Daoy (cell line): Measurements from ENCODE around the gene KIF19. TPM values are rescaled to one million over a fixed set of nuclear protein-coding genes. Genes with fewer than 3 reads are reported as not detected.

Experiments used
- DNase-seq: peaks from one replicate; pipeline ENCODE4 v3.0.0-alpha.2; 2015; ENCODE audit warnings: low read depth
- total RNA-seq: library from RNA; depleted of rRNA; stranded (reverse); fragments of >200 nt; shearing (Covaris generic); gene quantifications from 2 replicates; pipeline ENCODE4 v1.2.3, GENCODE V29; 2014

Gene KIF19
- total RNA-seq, 1 experiment from 2014 or later: not detected

DNA sequence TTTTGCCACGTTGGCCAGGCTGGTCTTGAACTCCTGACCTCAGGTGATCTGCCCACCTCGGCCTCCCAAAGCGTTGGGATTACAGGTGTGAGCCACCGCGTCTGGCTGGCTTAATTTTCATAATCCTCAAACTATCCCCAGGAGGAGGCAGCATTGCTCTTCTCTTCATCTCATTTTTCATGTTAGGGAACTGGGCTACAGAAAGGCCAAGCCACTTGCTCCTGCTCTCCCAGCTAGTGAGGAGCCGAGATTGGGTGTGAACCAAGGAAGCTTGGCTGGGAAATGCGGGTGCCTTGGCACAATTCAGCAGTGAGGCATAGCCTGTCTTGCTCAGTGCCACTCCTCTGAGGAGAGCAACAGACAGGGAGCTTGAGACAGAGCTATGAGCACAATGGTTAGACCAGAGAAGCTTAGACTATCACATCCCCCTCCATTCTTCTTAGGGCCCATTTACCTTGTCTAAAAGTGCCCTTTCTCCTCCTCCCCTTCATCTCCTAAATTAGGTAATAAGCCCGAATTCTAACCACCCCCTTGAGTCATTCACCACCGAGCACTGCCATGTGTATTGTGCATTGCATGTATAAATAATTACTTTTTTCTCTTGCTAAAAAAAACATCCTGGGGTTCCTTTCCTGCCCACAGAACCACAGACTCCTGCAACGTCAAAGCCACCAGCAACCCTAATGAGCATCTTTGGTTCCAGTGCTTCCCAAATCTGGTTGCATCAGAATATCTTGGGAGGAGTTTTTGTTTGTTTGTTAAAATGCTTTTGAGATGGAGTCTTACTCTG, 20.0 kb upstream of the KIF19 start:
- DNase-seq: peak; percentile 69

DNA sequence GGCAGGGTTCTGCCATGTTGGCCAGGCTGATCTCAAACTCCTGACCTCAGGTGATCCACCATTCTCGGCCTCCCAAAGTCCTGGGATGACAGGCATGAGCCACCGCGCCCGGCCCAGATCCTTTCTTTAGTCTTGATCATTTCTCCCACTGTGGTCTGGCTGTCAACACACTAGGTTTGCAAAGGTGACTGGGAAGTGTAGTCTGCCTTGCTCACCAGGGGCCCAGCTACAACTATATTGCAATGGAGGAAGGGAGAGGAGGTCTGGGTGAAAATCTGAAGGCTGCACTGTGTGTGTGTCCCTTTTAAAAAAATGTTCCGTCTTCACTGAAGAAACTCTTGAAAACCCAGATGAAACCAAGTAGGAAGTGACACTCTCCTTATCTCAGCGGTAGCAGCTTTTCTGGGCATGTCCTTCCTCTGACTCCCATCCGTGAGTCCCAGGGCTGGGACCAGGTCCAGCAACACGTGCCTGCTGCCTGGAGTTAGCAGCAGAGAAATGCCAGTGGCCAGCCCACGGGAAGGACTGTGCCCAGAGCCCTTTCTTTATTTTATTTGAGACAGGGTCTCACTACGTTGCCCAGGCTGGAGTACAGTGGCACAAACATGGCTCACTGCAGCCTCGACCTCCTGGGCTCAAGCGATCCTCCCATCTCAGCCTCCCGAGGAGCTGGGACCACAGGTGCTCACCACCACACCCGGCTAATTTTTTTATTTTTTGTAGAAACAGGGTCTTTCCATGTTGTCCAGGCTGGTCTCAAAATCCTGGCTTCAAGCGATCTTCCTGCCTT, 17.8 kb upstream of the KIF19 start:
- DNase-seq: peak; percentile 63

DNA sequence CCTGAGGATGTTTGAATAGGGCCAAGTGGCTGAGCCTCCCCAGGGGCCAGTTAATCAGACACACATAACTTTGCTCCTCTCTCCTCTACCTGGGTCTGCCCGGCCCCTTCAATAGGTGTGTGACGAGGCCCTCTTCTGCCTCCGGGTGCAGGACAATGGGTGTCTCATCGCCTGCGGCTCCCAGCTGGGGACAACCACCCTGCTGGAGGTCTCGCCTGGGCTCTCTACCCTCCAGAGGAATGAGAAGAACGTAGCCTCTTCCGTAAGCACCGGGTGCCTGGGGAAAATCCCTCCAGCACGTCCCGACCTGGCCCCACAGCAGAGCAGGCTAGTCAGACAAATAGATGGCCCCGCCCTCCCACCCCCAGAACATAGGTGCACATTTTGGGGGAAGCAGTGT, 16.1 kb upstream of the KIF19 start:
- peak; percentile 55 for DNase-seq

GRCh38 chr17:74314877-74315276, 11.1 kb upstream of the KIF19 start:
- no peak for DNase-seq

GRCh38 chr17:74316220-74316619, 9.8 kb upstream of the KIF19 start:
- no peak for DNase-seq

GRCh38 chr17:74317071-74317470, 9.0 kb upstream of the KIF19 start:
- DNase-seq: no peak

DNA sequence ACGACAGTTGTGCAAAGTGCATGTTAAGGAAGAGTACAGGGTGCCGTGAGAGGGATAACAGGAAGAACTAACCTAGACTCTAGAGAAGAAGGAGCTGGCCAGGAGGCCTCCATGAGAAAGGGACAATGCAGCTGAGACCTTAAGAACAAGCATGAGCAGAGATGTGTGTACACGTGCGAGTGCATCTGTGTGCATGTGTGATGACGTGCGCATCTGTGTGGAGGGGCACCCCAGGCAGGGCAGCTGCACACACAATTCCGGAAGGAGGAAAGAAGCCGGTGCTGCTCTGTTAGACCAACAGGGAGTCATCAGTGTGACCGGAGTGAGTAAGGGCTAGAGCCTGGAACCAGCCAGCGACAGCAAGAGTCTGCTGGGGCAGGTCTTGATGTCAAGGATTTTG, 7.6 kb upstream of the KIF19 start:
- no peak for DNase-seq

- no peak for DNase-seq
Measured at GRCh38 chr17:74324521-74324920, 1.5 kb upstream of the KIF19 start.

DNA sequence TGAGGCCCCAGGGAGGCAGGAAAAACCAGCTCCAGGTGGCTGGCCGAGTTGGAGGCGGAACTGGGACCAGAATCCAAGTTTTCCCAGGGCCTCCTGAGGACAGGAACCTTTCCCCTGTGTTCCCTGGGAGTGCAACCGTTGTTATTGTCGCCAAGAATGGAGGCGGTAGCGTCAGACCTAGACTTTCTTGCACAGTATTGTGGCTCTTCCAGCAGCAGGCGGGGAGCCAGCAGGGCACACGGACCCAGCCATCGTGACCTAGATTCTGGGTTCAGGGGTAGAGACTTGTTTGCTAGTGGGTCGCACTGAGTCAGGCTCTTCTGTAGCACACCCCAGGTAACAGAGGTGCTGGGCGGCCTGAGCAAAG, 667 bp upstream of the KIF19 start:
- no peak for DNase-seq

DNA sequence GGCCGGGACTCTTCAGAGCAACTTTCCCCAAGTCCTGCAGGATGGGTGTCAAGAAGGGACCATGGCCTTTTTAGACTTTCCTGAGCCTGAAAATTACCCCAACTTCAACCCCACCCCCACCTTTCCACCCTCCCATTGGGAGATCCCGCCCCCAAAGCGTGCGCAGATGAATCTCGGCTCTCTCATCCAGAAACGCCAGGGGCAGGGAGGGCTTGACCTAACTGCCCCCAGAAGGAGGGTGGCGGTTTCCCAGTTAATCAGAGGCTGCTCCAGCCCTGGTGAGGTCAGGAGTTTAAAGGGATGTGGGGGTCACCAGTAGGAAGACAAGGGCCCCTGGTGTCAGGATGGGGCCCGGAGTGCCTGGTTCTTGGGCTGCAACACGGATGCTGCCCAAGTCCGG, 480 bp downstream of the KIF19 start:
- no peak for DNase-seq

DNA sequence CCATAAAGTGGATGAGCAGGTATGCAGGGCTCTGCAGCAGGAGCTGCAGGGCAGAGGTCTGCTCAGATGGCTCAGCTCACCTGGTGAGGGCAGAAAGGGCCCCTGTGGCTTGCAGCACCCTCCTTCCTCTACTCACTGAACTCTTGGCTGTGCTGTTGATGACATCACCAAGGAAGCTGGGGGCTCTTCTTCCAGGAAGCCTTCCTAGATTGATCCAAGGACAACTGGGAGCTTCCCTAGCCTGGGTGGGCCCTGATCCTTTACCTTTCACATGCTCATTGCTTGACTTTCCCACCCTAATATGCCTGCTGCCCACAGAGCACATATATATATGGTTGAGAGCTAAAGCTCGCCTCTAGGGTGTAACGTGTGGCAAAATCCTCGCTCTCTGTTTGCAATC, 2.5 kb downstream of the KIF19 start:
- no peak for DNase-seq

DNA sequence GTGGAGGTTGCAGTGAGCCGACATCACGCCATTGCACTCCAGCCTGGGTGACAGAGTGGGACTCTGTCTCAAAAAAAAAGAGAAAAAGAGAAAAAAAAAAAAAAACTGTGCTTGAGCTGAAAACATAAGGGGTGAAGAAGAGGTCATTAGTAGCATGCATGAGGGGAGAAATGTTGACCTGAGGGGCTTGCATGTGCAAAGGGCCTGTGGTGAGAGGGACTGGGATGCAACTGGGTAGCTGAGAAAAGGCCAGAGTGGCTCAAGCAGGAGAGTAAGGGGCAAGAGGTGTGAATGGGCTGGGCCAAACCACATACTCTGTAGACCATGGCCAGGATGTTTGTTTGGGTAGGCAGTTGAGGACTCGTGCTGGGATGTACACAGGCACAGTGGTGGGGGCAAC, 3.4 kb downstream of the KIF19 start:
- DNase-seq: no peak

DNA sequence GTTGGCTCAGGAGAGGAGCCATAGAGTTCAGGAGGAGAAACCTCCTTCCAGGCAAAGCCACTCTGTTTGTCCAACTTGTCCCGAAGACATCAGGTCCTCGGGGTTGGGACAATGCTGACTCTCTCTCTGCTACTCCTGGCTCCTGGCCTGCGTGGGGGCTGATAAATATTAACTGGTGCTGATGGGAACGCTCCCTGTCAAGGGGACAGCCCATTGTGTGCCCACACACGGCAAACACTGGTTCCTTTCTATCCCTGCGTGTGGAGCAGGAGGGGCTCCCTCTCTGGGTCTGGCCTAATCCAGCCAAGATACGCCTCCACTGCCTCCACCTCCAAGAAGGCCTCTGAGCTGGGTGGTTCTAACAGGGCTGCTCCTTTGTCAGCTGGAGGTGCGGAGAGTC, 4.4 kb downstream of the KIF19 start:
- DNase-seq: no peak

GRCh38 chr17:74332017-74332650, 6.1 kb downstream of the KIF19 start:
- DNase-seq: no peak

GRCh38 chr17:74332763-74333283, 6.8 kb downstream of the KIF19 start:
- DNase-seq: no peak

DNA sequence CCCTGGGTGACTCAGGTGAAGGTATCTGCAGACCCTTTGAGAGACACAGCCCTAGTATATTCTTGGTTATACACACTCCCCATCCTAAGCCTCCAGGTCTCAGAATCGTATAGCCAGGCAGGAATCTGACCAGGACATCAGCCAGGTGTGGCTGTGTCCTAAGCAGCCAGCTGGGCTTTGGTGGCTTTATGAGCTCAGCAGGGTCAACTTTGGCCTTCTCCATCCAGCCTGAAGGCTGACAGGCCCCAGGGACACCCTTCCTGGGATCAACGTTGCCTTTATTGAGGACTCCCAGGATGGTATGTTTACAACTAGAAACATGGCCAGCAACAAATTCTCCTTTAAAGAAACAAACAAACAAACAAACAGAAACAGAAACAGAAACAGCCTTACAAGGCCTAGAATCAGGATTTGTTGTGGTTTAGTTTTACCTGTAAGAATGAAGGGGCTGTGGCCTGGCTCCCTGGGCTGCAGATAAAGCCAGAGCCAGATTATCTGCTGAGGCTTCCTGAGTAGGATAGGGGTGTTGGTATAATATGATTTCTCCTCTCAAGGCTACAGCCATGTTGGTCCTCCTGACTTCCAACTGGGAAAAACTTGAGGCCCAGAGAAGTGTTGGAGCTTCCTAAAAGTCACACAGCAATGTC, 8.5 kb downstream of the KIF19 start:
- no peak for DNase-seq

DNA sequence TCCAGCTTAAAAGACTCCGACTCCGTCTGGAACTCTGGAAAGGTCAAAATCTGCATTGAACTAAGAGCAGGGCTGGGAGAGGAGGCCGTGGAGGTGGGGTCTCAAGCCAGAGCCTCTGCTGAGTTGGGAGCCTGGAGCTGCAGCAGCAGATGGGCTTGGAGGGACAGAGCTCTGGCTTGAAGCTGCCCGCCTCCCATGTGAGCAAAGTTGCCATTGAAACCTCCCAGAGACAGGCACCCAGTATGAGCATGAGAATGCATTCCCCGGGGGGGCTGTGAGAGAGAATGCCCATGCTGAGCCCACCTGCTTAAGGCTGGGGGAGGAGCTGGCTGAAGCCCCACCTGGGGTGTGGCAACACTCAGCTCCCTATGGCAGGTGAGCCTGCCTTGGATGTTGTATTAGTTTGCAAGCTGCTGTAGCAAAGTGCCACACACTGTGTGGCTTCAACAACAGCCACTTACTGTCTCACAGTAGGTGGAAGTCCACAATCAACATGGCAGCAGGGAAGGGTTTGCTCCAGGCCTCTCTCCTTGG, 9.6 kb downstream of the KIF19 start:
- no peak for DNase-seq

DNA sequence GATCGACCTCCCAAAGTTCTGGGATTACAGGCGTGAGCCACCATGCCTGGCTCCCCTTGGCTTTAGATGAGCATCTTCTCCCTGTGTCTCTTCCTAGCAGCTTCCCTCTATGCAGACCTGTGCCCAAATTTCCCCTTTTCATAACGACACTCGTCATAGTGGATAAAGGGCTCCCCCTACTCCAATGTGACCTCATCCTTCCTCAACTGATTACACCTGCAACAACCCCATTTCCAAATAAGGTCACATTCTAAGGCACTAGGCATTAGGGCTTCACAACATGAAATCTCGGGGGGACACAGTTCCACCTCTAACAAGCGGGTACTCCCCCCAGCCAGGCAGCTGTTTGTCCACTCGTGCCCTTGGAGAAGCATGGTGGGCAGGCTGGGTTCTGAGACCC, 10.3 kb downstream of the KIF19 start:
- no peak for DNase-seq

GRCh38 chr17:74337834-74338500, 11.9 kb downstream of the KIF19 start:
- no peak for DNase-seq

DNA sequence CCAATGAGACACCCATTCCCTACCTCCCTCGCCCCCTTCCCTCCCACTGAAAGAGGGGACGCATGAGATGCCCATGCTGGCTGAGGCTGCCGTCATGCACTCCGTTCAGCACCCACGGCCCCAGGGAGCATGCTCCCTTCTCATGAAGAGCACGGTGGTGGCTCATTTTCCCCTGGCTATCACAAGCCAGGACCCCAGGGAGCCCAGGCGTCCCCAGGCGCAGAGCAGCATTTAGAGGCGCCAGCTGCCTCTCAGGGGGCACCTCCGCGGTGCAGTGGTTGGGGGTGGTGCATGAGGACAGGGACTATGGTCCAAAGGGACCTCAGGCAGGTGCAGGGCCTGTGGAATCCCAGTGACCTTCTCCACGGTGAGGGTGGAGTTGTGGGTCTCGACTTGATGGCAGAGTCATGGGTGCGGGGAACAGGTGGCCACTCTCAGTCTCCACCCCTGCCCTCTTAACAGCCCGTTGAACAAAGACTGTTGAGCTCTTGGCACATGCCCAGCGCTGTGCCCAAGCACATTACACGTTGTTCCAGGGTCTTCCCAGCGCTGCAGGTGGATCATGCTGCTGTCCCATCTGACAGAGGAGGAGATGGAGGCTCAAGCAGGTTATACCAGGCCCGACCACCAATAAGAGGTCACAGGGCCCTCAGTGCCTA, 13.6 kb downstream of the KIF19 start:
- DNase-seq: no peak
